Neural progenitor cell (in vitro differentiated cells): ENCODE data around the gene COPB1.

Experiments
- EZH2 ChIP-seq: fragments of 200-600 bp; sonication (generic); IDR thresholded peaks from 2 replicates; pipeline ENCODE4 v1.6.1; 2017; ENCODE audit warnings: antibody characterized with exemption, mild to moderate bottlenecking, moderate library complexity
- EZH2phosphoT487 ChIP-seq: fragments of 200-600 bp; sonication (generic); IDR thresholded peaks from 2 replicates; pipeline ENCODE4 v1.6.1; 2017; ENCODE audit warnings: antibody characterized with exemption
- TF ChIP-seq, protein P1 (sequence below): fragments of 200-600 bp; sonication (generic); IDR thresholded peaks from 2 replicates; pipeline ENCODE4 v1.5.1; 2017; ENCODE audit warnings: antibody characterized with exemption, mild to moderate bottlenecking

GRCh38 chr11:14471127-14471526, 28.5 kb downstream of the COPB1 start:
- TF ChIP-seq, protein P1, sequence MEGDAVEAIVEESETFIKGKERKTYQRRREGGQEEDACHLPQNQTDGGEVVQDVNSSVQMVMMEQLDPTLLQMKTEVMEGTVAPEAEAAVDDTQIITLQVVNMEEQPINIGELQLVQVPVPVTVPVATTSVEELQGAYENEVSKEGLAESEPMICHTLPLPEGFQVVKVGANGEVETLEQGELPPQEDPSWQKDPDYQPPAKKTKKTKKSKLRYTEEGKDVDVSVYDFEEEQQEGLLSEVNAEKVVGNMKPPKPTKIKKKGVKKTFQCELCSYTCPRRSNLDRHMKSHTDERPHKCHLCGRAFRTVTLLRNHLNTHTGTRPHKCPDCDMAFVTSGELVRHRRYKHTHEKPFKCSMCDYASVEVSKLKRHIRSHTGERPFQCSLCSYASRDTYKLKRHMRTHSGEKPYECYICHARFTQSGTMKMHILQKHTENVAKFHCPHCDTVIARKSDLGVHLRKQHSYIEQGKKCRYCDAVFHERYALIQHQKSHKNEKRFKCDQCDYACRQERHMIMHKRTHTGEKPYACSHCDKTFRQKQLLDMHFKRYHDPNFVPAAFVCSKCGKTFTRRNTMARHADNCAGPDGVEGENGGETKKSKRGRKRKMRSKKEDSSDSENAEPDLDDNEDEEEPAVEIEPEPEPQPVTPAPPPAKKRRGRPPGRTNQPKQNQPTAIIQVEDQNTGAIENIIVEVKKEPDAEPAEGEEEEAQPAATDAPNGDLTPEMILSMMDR, result no peak
- TF ChIP-seq EZH2 (no peak), EZH2phosphoT487 (no peak)
